EL (cell line): ENCODE results near the gene FGR.
"Not testable (repeated sequence)": the region's sequence is repeated elsewhere in the genome, so short reads cannot be mapped to it uniquely, and the experiment has no call there.

Source experiments
- DNase-seq: peaks from one replicate; pipeline ENCODE4 v3.0.0-alpha.2; 2016

FGR gene

DNA sequence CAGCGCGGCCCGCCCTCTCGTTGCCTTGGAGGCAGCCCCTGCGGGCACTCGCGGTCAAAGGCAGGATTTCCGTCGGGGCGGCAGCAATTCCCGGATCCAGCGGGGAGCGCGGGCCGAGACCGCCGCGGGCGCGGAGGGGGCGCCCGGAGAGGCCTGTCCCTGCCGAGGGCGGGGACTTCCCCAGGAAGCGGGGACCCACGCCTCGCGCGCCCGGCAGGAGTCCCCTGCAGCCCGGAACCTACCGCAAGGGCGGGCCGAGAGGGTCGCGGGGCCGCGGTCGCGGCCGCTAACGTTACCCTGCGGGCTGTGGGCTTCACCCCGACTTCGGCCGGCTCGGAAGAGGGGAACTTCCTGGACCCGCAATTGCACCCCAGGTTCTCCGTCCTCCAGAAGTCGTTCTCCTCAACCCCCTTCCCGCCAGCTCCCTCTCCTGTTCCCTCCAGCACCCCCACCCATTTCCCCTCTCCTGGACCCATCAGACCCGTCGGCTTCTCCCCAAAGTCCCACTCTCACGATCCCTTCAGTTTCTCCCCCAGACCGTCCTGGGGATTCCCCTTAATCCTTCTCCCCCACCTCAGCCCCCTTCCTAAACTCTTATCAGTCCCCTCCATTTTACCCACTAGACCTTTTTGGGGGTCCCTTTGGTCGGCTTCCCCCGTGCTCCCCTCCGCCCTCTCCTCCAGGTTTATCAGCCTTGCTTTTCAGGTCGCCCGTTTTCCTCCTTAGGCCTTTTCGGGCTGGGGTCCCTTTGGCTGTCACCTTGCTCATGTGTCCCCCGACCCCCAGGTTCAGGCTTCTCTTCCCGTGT is 604 bp downstream of the FGR start:
- DNase-seq: peak; percentile 40

DNA sequence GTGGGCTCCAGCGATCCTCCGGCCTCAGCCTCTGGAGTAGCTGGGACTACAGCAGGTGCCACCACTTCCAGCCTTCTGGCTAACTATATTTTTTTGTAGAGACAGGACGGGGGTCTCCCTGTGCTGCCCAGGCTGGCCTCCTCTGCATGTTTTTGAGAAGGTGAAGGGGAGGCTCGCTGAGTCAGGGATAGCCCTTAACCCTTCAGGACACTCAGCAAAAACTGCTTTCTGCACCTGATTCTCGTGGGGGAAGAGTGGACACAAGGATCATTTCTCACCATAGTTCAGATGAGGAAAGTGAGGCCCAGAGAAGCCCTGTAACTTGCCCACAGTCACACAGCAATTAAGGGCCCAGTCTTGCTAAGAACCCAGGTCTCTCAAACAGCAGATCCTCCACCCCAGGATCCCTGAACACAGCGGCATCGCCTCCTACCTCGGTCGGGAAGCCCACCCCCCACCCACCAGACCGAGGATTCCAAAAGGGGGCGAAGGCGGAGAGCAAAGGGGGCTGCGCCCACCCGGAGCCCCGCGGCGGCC is 1.3 kb downstream of the FGR start:
- no peak for DNase-seq

DNA sequence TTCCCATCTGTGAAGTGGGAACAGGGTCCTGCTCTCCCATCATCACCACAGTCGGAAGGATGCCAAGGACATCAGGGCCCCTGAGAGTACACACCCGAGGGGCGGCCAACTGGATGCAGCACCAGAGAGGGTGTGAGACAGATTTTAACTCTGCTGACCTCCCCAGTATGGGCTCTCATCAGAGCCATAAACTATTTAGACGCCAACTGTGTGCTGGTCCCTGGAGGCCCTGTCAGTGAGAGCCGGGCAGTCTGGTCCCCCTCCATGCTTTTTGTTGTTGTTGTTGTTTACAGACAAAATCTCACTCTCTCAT is 1.7 kb downstream of the FGR start:
- no peak for DNase-seq

DNA sequence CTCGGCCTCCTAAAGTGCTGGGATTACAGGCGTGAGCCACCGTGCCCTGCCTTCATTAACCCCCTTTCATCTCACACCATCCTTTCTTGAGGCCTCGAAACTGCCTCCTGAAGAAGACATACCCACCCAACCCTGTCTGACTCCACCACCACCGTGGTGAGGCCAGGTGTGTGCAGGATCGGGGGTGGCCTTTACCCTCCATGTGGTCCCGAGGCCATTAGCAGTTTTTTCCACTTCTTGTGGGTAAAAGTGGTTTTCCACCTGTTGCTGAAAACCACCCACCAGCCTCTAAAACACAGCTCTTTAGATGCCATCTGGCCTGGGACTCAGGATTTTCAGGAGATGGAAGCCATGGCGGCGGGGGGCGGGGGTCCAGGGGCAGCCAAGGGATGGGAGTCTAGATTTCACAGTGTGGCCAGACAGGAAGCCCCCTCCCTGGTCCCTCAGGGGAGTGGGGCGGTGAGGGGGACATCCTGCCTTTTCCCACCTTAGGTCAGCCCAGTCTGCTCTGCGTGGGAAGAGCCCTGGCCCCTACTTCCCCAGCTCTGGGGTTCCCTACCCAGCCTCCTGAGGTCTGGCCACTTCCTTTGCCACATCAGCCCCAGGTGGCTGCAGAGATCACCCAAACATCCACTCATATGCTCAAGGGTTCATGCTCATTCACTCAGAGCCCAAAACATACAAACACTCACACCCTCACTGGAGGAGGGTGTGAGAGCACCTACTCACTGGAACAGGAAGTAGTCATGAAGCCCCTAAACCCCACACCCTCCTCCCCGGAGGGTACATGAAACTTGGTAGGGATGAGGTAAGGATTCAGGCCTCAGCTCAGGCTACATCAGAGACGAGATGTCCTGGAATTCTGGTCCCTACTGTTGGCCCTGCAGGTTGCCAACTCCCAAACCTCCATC is 2.3 kb downstream of the FGR start:
- no peak for DNase-seq

DNA sequence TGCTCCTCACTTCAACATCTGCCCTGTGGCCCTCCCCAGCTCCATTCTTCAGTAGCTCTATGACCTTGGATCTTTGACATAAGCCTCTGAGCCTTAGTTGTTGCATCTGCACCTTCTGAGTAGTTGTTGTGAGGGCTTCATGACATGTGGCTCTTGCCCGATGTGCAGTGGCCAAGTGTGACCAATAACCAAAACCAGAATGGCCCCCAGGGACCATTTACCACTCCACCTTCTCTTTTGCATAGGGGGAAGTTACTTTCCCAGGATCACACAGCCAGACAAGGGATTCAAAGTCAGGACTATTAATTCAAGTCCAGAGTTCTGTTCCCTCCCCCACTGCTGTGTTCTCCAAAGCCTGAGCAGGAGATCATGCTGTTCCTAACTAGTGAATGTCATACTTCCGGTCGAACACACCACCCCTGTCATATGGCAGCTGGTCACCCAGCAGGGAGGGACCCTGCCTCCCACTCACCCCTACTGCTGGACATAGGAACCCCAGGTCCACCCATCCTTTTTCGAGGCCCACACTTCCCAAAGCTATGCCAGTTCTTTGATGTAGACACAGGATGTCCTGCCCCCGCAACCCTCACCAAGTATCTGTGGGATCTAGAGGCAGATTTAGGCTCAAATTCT is 4.0 kb downstream of the FGR start:
- DNase-seq: no peak

DNA sequence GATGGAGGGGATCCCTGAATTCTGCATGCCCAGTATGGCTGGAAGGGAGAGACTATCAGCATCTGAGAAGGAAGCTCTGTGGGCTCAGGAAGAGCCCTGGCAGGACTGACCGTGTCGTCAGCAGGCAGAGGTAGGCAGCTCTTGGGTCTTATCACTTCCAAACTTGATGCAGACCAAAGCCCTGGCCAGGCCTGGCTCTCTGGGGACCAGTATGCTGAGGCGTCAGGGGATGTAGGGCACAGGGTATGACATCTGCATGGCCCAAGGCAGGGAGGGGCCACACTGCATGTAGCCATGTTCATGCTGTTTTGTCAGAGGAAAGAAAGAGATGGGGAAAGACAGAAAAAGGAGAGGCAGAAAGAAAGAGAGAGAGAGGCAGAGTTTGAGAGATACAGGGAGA is 6.3 kb downstream of the FGR start:
- DNase-seq: no peak

DNA sequence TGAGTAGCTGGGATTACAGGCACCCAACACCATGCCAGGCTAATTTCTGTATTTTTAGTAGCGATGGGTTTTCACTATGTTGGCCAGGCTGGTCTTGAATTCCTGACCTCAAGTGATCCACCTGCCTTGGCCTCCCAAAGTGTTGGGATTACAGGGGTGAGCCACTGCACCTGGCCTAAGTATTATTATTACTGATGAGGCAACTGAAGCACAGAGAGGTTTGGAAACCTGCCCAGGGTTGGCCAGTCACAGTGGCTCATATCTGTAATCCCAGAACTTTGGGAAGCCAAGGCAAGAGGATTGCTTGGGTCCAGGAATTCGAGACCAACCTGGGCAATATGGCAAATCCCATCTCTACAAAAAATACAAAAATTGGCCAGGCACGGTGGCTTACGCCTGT is 7.3 kb downstream of the FGR start:
- DNase-seq: not testable (repeated sequence)

DNA sequence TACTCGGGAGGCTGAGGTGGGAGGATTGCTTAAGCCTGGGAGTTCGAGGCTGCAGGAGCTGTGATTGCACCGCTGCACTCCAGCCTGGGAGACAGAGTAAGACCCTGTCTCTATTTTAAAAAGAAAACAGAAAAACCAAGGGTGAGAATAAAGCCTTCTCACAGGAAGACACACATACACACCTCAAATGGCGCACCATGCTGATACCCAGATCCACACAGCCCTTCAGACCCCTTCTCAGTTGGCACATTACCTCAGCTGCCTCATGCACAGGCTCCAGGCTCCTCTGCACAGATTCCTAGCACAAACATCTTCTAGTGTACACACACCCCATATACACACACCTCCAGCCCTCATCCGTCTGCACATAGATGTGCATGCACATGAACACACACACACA is 7.9 kb downstream of the FGR start:
- no peak for DNase-seq

DNA sequence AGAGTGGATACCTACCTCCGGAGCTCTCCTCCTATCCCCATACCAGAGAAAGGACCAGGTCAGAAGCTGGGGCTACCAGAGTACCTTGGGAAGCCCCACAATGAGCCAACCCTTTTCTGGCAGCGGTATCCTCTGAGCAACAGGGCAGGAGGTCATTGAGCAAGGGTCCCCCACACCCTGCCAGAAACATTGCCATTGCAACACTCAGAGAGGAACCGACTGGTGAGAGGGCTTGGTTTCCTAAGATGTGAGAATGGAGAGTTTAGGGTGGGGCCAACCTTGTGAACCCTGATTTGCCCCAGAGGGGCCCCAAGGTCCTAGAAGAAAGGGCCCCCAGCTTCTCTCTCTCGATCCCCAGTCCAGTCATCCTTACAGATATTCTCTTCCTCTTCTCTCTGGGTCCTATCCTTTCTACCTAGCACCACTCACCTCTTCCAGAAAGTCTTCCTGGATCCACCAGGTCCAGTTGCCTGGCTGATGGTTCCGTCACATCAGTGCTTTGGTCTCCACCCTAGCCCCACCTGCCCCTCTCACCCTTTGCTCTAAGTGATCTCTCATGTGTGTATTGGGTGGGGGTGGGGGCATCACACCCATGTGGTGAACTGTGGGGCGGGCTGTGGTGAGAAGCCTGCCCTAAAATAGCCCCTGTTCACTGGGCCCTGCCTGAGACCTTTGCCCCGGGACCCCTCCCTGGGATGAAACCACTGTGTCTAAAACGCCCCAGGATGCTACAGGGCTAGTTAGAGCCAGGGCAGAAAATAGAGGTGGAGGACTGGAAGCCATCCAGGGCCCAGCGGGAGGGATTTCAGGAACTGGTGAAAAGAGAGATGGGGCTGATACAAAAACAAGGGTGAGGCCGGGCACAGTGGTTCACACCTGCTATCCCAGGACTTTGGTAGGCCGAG is 8.7 kb downstream of the FGR start:
- DNase-seq: no peak

DNA sequence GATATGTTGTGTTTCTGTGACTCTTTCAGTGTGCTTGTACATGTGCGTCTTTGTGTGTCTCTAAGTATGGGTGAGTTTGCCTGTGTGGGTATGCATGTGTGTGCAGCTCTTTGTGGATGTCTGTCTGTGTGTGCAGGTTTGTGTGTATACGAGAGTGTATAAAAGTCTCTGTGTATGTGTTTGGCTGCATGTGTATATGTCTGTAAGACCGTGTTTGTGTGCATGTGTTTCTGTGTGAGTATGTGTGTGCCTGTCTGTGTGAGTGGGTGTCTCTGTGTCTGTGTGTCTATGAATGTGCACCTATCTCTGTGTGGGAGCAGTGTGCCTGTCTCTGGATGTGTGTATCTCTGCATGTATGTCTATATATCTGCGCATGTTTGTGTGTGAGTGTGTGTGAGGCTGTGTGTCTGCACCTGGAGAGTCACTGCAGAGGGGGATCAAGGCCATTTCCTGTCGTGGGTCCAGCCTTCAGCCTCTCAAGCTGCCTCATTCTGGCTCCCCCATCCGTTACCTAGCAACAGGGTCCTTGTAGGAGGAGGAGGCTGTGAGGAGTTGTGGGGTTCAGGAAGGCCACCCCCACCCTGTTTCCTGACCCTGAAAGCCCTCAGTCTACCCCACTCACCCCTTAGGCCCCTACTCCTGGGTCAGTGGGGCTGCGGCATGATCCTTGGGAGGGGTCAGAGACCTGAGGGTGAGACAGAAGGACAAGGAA is 10.4 kb downstream of the FGR start:
- no peak for DNase-seq

DNA sequence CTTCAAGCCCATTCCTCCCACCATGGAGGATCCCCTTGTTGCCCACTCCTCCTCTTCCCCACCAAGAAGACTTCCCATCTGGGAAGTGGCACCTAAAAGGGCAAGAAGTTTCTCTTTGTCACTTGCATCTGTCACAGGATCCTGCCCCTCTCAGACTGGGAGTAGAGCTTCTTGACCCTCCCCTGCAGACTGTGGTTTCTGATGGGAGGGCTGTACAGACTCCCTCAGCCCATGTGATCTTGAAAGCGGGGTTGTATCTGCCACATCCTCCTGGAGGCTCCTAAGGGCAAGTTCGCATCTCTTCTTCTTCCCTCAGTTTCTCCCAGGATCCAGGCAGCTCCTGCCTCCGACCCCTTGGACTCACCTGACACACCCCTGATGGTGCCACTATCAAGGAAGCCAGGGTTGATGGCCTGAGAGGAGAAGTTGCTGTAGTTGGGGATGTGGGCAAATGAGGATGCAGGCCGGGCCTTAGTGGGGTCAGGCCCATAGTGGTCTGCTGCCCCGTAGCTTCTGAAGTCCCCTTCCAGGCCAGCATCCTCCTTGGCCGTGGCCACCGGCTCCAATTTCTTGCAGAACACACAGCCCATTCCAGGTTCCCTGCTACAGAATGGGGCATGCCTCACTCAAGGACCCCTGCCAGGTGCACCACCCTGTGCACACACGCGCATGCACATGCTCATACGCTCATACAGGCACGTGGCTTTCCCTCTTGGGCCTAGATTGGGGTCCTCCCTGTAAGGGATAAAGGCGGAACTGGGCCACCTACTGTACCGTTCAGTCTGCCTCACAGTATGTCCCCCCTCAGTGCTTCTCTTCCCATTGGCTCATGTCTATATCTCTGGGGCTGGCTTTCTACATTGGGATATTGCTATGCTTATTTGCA is 11.4 kb downstream of the FGR start:
- no peak for DNase-seq

DNA sequence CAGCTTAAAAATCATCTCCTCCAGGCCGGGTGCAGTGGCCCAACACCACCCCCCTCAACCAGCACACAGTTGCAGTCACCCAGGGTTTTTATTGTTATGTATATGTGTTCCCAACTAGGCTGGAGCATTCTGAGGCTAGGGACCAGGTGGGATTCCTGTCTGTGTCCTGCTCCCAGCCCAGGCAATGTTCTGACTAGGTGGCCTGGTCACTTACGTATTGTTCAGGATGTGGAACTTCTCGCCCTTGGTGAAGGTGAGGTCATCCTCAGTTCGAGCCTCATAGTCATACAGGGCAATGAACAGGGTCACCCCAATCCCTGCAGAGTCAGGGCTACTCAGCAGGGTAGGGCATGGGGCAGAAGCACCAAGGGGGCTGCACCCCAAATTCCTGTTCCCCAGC is 12.2 kb downstream of the FGR start:
- no peak for DNase-seq

DNA sequence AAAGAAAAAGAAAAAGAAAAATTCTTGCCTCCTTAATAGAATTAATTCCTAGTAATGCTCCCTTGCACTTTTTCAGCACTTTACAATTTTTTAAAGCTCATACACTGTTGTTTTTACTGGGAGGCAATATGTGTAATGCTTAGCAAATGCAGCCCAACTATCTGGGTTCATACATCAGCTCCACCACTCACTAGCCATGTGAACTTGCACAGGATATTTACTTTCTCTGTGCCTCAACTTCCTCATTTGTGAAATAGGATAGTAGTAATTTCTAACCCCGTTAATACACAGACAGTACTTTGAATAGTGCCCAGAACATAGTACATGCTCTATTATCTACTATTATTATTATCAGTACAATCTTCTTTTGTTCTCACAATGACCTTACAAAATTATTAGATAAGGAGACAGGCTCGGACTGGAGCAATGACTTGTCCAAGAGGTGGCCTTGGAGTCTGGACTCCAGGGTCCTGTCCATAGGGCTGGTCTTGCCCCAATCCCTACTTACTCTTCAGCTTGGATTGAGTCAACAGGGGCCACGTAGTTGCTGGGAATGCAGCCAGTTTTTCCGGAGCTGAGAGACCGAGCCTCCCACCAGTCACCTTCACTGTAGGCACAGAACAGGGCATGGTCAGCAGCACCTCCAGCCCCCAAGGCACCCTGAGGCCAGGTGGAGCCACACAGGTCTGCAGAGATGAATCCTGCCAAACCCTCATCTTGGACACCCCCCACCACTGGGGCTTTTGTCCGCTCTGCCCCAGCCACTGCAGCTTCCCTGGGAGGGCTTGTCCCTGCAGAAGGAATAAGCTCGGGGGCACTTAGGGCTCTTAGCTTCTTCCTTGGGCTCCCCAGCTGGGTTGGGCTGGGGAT is 13.7 kb downstream of the FGR start:
- DNase-seq: peak; percentile 52

DNA sequence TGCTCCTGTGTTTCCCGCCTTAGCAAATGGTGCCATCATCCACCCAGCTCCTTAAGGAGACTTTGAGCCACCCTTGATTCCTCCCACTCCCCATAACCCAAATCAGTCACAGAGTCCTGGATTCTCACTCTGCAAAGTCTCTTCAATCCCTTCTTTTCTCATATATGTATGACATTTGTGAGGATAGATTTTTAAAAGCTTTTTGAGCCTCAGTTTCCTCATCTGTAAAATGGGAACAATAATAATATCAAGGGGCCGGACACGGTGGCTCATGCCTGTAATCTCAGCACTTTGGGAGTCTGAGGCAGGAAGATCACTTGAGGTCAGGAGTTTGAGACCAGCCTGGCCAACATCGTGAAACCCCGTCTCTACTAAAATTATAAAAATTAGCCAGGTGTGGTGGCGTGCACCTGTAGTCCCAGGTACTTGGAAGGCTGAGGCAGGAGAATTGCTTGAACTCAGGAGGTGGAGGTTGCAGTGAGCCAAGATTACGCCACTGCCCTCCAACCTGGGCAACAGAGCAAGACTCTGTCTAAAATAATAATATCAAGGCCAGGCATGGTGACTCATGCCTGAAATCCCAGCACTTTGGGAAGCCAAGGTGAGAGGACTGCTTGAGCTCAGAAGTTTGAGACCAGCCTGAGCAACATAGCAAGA is 15.1 kb downstream of the FGR start:
- DNase-seq: not testable (repeated sequence)

DNA sequence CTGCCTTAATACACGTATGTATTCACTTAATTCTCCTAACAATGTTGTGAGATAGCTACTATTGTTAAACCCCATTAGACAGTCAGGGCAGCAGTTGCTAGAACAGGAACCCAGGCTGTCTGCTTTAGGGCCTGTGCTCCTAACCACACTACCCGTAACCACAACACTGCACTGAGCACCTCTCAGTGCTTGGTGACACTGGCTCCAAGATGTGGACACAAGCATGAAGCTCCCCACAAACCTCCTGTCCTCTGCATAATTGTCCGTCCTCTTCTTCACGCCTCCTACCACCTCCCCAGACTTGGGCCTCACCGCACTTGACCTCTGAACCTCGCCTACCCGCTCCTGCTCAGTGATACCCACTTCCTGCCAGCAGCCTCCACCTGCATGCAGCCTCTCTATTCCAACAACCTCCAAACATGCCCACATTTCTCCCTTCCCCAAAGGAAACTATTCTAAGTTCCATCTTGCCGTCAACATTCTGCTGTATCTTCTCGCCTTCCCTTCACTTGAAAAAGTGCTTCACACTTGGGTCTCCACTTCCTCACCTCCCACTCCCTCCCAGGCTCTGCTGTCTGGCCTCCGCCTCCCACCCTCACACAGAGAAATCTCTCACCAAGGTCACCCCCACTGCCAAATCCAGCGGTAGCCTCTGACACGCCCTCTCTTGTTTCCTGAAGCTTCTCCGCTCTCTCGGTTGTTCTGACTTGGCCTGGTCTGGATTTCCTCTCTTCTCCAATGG is 16.5 kb downstream of the FGR start:
- no peak for DNase-seq

DNA sequence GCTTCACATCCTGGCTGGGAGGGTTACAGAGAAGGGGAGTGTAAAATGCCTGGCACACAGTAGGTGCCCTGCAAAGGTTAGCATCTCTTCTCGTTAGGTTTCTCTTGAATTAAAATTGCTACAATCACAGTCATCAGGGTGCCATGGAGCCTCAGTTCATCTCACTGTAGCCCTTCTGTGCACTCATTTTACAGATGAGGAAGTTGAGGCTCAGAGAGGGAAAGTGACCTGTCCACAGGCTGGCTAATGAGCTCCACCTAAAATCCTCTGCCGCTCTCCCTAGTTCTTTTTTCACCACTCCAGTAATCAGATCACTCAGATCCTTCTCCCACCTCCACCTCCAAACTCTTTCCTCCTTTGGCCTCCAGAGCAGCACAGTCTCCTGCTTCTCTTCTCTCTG is 17.6 kb downstream of the FGR start:
- no peak for DNase-seq

DNA sequence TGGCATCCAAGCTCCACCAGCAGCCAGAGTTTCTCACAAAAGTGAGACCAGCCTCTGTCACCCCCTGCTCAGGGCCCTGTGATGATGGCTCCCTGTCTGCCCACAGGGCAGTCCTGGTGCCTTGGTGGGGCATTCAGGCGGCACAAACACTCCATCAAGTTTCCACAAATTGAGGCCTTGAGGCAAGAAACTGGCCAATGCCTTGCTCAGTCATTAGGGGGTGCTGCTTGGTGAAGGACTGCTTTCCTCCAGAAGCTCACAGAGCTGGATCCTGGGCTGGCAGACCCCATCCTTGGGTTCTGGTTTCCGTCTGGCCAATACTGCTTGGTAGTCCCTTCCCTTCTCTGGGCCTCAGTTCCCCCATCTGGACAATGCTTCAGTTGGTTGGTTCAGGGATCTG is 18.5 kb downstream of the FGR start:
- DNase-seq: no peak
